Heart left ventricle (tissue), 13 donors: Measurements from ENCODE around the gene WDFY3.

Source experiments
- CTCF ChIP-seq, 12 donors: fragments of 200-600 bp; sonication (generic) in 4 of 12; IDR thresholded peaks; one replicate each; pipeline versions ENCODE4 v1.5.0 to v1.8.0; 2018 to 2022; ENCODE audit warnings: antibody characterized with exemption in 12 of 12, mild to moderate bottlenecking in 5 of 12
- POLR2A ChIP-seq, 2 donors: fragments of 450-650 bp; IDR thresholded peaks; one replicate each; pipeline ENCODE4 v1.6.1; 2017; ENCODE audit warnings: antibody characterized with exemption in 2 of 2, mild to moderate bottlenecking in 2 of 2, moderate library complexity in 2 of 2
- donor health status: ischemic (EF 13 %, LVEDD 7.1; RV severe dilation, severe dysfunction).
- donor health status: DM: no; HTN: yes; CAD: no.
- donor health status: DM: no; HTN: no; CAD: no.
- donor health status: ischemic (EF 25% LVEDD 6.9; RV normal size, moderate dysfunction).
- donor health status: ischemic (EF 25% LVEDD 5.7; RV mildly dilated, moderate dysfunction).
- donor health status: ischemic (EF 35%, LVEDD 5.7; RV mildly dilated, moderate dysfunction).
- donor health status: nonischemic (EF 11% LVEDD 7.7; RV severe dilation, severe dysfunction).
- donor health status: DM: yes; HTN: yes; CAD: no.
- donor health status: PGD.
- donor health status: ischemic (EF 29% LVEDD 5.4; RV normal size, mild dysfunction).
- donor health status: nonischemic (EF 23%, LVEDD 6.1; RV moderate dilation, normal function).

- TF ChIP-seq CTCF (IDR thresholded peaks at IDR 0.05) (no peak), POLR2A (IDR thresholded peaks at IDR 0.05) (no peak)
Observed at GRCh38 chr4:84870398-84871163, 95.9 kb downstream of the WDFY3 start.
